DLD1 (cell line): Measurements from ENCODE around the gene ZNF711.
"Not testable (repeated sequence)": the region's sequence is repeated elsewhere in the genome, so short reads cannot be mapped to it uniquely, and the experiment has no call there.

Experiments
- in situ Hi-C: cut with HindIII; loops from 2 replicates; pipeline ENCODE4 v1.10.0; 2017; ENCODE audit warnings: low sequenced_read_pairs

ZNF711 gene

DNA sequence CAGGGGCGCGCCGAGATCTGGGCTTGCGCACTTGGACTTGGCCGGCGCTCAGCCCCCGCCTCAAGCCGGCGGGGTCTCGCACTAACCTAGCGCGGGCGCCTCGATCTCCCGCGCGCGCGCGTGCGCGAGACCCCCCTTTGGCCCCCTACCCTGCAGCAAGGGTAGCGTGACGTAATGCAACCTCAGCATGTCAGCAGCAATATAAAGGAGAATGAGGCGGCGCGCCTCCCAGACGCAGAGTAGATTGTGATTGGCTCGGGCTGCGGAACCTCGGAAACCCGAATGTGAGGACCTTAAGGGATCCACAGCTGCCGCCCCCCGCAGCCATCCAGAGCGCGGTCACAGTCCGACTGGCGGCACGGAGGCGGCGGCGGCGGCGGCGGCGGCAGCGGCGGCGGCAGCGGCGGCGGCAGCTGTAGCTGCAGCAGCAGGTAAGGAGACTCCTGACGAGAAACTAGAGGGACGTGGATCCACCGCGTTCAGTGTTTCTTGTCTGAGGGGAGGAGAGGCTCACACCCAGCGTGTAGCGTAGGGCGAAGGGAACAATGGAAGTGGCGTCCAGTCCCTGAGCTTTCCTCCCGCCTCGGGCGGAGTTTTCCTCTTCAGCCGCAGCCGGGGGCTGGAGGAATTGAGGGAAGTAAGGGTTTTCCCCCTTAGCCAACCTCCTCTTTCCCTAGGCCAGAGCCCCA, at the start of gene ZNF711, which contains the start of gene SATL1:
Gene ZNF711, plus strand, starts transcription at position 231 of the 689 bp plus-strand sequence. CDS start 3,582 bp downstream, outside the sequence.
Gene SATL1, minus strand, starts transcription at position 19 of the 689 bp plus-strand sequence. CDS start 134,811 bp downstream, outside the sequence.
- in situ Hi-C loops, result no loop called here

DNA sequence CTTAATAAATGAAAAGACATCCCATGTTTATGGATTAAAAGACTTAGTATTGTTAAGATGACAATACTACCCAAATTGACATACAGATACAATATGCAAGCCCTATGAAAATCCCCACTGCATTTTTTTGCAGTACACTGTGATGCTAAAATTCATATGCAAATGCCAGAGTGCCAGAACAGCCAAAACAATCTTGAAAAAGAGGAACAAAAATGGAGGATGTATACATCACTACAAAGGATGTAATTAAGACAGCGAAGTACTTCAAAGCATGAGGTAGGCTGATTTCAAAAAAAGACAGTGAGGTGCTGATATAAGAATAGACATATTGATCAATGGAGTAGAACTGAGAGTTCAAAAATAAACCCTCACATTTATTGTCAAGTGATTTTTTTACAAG, 47.5 kb upstream of the ZNF711 start:
- in situ Hi-C loops, result no loop called here

DNA sequence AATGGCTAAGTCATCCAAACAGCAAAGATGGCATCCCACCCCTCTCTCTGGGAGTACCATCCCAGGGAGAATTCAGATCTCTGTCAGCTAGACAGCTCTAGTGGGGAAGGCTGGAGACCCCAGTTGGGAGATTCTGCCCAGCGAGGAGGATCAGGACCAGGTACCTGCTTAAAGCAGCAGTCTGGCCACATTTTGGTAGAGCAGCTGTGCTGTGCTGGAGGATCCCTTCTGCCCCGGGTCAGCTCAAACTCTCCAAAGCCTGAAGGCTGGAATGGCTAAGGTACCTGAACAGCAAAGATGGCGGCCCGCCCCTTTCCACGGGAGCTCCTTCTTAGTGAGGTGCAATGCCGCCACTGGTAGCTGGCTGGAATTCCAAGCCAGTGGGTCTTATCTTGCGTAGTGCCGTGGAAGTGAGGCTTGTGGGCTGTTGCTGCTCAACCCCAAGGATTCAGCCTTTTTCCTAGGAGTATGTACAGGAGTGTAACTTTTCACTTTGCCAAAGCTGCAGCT, 40.3 kb upstream of the ZNF711 start:
- in situ Hi-C loops, result no loop called here

DNA sequence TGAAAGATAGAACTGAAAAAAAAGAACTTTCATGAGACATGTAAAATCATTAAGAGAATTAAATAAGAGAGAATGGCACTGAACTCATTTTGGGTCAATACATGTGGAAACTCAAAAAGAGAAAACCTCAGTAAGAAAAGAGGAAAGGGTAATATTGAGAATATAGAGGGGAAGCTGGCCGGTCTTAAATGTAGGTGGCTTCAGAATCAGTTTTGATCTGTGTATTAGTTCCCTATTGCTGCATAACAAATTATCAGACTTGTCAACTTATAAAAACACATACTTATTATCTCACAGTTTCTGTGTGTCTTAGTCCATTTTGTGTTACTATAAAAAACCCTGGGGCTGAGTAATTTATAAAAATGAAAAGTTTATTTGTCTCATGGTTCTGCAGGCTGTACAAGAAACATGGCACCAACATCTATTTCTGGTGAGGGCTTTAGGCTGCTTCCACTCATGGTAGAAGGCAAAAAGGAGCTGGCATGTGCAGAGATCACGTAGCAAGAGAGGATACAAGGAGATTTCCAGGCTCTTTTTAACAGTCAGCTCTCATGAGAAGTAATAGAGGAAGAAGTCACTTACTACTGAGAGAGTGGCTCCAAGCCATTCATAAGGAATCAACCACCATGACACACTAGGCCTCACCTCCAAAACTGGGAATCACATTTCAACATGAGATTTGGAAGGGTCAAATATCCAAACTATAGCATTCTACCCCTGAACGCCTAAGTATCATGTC, 29.8 kb upstream of the ZNF711 start:
- in situ Hi-C loops, result no loop called here

DNA sequence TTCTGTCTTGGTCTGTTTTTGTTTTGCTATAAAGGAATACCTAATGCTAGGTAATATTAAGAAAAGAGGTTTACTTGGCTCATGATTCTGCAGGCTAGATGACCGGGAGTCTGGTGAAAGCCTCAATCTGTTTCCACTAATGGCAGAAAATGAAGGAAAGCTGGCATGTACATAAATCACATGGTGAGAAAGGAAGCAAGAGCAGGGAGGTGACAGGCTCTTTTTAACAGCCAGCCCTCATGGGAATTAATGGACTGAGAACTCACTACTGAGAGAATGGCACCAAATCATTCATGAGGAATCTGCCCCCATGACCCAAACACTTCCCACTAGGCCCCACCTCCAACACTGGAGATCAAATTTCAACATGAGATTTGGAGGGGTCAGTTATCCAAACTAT, 27.8 kb upstream of the ZNF711 start:
- in situ Hi-C loops, result no loop called here

DNA sequence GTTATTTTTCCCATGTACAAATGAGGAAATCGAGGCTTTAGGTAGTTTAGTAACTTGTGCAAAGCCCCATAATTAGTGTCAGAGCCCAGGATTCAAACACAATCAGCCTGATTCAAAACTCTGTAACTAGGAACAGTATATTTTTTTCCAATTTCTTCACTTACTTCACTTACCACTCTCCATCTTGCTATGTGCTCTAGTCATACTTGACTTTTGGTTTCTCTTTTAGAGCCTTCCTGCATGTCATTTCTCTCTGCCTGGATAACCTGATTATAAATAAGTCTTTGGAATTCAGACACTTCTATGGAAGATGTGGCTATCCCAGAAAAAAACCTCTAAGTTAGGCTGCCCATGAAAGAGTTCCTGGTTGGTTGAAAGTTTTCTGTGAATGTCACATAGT, 22.4 kb upstream of the ZNF711 start:
- in situ Hi-C loops, result no loop called here

DNA sequence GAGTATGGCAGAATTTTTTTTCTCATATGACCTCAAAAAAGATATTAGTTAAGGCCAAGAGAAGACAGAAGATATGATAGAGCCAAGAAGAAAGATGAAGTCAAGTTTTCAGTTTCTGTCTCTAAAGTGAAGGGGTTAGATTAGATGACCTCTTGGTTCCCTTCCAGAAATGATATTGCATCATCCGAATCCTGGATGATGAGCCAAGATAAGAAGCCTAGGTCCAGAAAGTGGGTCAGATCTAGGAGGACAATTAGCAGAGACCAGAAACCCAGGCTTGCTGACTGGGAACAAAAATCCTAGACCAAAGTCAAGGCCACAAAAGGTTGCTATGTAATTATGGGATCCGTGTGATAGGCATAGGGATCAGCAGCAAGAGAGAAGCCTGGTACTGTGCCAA, 20.4 kb upstream of the ZNF711 start:
- in situ Hi-C loops, result no loop called here

DNA sequence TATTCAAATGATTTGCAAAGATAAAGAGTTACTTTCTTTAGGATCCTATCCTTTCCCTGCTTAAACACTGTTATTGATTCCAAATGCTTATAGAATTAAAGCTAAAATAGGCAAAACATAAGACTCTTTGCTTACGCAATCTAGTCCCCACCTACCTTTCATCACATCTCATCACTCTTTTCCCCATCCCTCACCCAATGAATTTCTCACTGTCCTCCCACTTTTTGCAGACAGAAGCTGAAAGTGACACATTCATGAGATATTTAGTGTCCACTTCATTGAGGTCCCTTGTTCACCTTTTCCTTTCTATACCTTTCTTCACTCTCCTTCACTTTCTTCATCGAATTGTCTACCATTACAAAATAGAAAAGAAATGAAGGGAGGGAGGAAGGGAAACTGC, 636 bp upstream of the ZNF711 start:
- in situ Hi-C loops, result no loop called here

DNA sequence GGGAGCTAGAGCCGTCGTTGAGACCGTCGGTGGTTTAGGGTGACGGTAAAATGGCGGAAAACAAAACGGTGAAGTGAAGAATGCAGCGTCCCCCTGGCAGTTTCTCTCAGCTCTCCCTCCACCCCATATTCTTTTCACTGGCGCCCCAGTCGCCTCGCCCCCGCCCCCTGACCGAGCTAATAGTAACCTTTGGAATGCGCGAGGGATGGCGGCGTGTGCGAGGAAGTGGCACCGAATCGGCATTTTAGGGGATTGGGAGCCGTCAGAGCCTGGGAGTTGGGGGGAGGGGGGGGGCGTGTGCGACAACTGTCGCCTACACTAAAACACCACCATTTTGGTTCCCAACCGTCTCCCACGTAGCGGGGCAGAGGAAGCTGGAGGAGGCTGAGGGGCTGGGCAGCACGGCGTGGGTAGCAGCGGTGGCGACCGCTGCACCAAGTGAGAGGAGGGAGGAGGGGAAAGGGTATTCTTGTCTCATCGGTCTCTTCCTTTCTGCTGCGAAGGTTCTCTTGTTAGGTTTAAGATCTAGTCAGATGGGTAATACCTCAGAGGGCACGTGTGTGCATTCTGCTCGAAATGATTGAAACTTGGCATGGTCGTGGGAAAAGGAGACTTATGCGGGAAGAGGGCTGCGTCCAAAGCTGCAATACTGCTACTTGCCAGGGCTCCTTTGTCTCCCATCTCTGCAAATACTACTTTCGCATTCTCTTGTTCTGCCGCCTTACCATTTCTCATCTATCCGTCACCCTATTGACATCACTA, 840 bp downstream of the ZNF711 start:
- in situ Hi-C loops, result no loop called here

DNA sequence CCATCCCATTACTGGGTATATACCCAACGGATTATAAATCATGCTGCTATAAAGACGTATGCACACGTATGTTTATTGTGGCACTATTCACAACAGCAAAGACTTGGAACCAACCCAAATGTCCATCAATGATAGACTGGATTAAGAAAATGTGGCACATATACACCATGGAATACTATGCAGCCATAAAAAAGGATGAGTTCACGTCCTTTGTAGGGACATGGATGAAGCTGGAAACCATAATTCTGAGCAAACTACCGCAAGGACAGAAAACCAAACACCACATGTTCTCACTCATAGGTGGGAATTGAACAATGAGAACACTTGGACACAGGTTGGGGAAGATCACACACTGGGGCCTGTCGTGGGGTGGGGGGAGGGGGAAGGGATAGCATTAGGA, 41.5 kb downstream of the ZNF711 start:
- in situ Hi-C loops, result not testable (repeated sequence)

DNA sequence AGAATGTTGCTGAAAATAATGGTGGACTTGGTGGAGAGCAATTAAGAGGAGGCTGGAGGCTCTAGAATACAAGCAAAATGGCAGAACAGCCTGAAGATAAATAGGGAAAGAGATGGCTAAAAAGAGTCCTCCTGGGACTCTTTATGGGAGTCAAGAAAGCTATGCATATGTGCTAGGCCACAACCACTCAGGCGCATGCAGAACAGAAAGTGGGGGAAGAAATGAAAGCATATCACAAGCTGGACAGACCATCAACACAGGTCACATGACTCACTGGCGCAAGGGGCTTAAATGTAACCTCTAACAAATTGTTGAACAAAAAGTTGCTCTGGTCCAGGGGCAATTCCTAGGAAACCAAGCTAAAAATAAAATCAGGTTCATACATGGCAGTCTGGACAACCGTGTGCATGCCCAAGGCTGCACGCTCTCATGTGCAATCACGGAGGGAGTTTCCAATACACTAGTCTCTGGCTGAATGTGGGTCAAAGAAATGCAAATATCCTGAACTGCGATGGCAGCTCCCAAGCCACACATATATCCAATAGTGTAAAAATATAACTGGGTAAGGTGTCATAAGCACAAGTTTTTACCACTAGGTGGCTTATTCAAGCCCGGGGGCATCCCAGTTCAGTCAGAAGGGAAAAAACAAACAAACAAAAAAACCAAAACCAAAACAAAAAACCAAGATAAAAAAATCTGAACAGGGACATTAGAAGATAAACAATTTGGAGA, 45.4 kb downstream of the ZNF711 start:
- in situ Hi-C loops, result no loop called here

DNA sequence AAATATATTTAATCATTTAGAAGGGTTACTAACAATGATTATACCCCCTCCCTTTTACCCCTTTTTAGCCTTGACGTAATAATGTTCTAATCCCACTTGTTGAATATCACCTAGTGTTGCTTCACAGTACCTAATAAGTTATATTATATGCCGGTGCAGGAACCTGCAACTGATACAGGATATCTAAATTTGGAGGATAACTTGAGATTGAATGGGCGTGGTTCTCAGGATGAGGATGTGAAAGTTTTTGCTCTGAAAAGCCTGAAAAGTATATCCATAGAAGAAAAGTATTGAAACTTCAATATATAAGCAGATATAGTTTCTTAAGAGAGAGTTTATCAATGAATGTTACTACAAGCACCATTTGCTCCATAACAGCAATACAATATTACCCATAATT, 59.8 kb downstream of the ZNF711 start:
- in situ Hi-C loops, result no loop called here

DNA sequence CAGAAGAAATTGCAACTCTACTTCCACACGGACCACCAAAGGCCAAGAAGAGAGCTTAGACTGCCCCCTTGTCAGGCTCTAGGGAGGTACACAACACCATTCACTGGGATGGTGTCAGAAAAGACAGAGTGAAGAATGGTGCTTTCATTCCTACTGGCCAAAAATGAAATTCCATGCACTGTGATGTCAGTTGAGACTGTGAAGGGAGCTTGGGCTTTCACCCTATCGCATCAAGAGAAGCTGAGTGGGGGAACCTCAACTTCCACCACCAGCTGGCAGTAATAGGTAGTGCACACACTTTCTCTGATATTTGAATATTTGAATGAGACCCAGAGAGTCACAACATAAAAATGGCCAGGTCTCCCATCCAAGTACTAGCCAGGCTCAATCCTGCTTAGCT, 65.9 kb downstream of the ZNF711 start:
- in situ Hi-C loops, result no loop called here

DNA sequence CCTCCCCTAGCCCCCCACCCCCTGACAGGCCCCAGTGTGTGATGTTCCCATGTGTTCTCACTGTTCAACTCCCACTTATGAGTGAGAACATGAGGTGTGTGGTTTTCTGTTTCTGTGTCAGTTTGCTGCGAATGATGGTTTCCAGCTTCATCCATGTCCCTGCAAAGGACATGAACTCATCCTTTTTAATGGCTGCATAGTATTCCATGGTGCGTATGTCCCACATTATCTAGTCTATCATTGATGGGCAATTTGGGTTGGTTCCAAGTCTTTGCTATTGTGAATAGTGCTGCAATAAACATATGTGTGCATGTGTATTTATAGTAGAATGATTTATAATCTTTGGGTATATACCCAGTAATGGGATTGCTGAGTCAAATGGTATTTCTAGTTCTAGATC, 67.6 kb downstream of the ZNF711 start:
- in situ Hi-C loops, result not testable (repeated sequence)
